HG03457 (cell line): Measurements from ENCODE around the gene DSCAM.

Experiments used
- ATAC-seq: cut with Tn5 transposase; IDR thresholded peaks from one replicate; pipeline ENCODE4 v1.9.1; 2021; ENCODE audit warnings: moderate number of reproducible peaks; ENCODE audit not compliant: unreplicated experiment

The DSCAM gene

DNA sequence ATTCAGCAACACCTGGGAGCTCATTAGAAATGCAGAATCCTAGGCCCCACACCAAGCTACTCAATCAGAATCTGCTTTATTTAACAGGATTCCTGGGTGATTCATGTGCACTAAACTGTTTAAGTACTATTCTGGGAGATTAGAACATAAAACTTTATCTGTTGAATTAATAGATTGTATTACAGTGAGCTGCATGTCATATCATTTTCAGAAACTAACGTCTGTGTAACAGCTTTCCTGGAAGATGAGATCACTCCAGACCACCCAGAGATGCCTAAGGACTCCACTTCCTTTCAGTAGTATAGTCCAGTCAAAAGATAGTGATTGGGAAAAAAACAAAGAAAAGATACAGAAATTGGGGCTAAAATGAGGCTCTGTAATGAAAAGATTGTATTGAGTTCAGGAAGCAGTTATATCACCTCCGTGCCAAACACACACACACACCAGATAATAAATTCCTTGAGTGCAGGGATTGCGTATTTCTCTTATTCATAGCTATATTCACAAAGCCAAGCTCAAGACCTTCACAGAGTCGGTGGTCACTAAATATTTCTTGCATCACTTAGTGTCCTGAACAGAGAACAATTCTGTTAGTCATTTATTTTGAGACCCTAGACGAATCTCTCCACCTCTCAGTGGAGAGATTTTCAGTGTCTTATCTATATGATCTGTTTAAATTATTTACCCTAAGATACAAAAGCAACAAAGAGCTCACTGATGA, 178.2 kb downstream of the DSCAM start:
- no peak for ATAC-seq

DNA sequence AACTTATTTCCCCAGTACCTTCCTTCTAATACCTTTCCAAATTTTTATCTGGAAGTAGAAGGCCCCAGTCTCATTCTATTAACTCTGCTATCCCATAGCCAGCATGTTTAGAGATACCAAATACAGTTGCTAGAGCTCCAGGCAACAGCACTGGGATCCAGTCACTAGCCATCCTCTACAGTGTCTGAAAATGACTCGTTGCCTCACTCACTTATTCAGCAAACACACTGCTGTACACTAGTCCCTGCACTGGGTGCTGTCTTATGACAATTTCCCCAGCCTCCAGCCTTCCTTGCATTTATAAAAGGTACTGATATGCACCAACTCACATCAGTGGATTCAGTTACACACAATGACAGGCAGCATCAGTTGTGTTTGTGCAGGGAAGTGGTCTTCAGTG, 179.0 kb downstream of the DSCAM start:
- ATAC-seq: no peak

DNA sequence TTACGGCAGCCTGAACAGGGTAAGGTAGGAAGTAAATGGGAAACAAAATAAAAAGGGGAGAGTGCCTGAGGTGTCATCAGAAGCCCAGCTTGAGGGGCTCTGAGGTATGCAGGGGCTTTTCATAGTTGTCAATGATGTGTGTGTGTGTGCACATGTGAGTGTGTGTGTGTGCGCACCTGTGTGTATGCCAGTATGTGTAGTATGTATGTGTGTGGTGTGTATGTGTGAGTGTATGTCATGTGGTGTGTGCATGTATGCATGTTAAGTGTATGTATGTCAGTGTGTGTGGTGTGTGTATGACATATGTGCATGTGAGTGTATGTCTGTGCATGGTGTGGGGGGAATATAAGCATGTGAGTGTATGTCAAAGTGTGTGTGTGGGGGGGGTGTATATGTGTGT, 184.1 kb downstream of the DSCAM start:
- ATAC-seq: no peak

GRCh38 chr21:40660461-40660860, 186.5 kb downstream of the DSCAM start:
- ATAC-seq: no peak

DNA sequence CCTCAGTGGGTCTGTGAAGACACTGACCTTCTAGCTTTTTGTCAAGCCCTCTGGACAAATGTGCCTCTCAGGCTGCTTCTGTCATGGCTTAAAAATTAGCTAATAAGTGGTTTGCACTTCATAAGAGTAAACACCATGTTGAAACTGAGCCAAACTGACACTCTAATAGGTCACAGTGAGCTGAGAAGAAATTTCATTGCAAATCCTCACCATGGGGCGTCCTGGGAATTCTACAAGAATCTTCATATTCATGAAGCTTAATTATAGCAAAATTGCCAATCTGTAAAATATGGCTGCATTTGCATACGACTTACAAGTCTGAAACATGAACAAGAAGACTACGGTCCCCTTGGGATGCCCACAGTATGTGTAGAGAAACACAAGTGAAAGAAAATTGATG, 188.6 kb downstream of the DSCAM start:
- ATAC-seq: no peak

DNA sequence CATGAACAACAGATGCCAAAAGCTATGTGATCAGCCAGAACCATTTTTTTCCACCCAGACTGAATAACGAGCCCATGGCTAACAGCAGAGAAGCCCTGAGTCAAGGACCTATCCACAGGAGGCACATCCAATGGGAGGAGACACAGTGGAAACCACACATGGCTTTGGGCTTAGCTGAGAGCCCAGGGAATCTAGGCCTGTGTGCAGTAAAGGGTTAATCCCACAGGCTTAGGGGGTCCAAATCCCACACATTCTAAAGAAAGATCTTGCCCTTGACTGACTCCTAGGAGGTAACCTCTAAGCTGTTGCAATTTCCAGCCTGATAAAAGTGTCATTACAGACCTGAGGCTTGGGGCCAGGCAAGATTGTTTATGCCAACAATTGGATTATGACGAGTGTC, 194.5 kb downstream of the DSCAM start:
- ATAC-seq: no peak

GRCh38 chr21:40647706-40648105, 199.3 kb downstream of the DSCAM start:
- ATAC-seq: no peak

DNA sequence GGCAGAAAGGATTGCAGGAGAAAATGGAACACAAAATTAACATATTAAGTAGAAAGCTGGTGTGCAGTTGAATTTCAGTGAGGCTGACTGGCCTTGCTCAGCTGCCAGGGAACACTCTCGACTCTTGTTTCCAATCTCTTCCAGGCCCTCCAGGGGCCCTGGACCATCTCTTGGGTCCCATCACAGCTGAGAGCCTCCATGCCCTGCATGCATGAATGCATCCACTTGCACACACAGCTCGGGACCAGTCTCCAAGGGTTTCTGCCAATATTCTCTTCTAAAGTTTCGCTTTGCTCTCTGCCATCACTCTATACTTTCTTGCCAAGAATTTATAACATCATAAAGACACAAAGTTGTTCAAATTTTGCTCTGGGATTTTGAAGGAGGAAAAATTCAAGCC, 200.3 kb downstream of the DSCAM start:
- no peak for ATAC-seq

- no peak for ATAC-seq
Observed at GRCh38 chr21:40641042-40641441, 205.9 kb downstream of the DSCAM start.

DNA sequence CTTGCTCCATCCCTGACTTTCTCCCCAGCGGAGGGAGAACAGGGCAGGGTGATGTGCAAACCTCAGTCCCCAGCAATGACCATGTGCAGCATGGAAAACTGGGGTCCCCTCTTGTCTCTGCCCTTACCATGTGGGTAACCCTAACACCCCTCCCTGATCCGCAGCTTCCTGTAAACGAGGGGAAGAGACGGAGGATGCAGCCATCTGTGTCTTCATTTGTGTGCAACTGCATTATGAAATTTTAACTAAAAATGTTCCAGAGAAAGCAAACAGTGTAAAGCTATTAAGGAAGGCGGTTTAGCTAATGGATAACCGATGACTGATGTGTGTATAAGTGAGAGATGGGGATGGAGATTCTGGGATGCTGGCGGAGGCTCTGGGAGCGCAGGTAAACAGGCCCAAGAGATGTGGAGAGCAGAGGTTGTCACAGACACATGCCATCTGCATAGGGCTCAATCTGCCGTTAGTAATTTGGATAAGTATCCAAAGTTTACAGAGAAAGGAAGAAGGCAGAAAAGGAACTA, 206.6 kb downstream of the DSCAM start:
- ATAC-seq: no peak

- ATAC-seq: no peak
Observed at GRCh38 chr21:40639616-40640194, 207.3 kb downstream of the DSCAM start.

DNA sequence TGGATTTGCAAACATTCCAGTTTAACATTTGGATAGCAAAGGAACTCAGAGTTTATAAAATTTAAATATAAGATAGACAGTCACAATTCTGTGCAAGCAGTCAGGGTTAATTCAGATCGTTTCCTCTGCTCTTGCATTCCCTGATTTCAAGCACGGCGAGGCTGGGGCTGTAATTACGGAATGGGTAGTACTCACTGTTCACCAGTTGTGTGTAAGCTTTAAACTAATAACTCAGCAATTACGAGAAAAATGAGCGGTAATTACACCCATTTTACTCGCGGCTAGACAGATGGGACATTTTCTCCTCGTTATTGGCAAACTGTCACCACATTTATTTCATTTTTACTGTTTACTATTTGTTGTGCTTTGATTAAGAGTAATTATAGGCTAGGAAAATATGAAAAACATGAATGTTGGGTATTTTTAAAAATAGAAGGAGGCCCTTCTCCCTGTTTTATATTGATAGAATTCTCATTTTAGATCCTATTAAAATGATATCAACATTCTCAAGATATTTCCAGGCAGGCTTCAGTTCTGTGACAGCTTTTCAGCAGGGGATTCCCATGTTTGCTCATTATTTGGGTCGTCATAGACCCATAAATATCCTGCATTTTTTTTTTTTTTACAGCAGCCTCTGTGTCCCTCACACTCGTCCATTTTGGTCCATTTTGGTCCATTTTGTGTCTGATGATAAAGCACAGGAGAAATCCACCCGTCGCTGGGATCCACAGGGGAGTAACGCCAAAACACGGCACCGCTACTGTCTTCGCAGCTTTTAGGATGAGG, 208.3 kb downstream of the DSCAM start:
- ATAC-seq: no peak

- ATAC-seq: no peak
Observed at GRCh38 chr21:40636026-40636425, 210.9 kb downstream of the DSCAM start.

DNA sequence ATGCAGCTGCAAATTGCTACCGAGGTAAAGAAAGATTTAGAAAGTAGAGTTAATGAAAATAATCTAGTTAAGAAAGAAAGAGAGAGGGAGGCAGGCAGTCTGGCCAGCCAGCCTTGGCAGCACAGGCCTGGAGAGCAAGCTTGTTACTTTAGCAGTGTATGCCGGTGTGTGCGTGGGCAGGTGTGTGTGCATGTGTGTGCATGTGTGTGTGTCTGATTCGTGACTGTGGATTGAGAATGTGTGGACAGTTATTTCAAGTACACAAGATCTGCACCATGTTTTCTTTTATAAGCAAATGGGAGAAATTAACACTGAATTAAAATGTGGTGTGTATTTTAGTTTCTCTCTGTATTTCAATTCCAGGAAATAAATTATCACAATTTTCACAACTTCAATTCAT, 211.6 kb downstream of the DSCAM start:
- ATAC-seq: no peak

DNA sequence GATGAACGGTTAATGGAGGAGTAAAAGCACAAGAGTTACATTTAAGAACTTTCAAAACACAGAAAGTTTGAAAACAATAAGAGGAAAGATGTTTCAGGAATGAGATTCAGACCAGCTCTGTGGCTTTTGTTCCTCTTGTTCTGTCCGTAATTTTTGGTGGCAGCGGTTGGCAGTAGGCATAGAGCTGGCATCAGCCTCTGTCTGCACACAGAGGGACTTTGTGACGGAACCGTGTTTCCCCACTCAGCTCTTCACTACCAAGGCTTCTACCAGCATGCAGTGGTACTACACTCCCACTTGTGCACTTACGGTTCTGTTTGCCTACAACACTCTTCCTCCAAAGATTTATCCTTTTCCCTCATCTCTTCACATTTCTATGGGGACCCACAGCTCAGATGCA, 212.8 kb downstream of the DSCAM start:
- no peak for ATAC-seq

DNA sequence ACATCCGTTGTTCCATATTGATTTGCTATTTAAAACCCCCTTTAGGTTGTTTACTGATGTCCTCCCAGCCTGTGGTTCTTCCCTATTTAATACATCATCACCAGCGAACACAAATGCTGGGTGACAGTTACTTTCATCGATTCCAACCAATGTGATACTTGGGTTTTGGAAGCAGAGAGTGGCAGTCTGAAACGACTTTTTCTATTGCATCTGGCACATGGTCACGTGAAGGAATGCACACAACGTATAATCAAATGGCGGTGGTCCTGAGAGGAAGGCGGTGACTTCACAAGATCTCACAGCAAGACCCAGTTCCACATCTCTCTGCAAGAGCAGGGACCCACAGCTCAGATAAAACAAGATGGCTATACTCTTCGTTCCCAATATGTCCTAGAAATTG, 213.9 kb downstream of the DSCAM start:
- ATAC-seq: no peak

DNA sequence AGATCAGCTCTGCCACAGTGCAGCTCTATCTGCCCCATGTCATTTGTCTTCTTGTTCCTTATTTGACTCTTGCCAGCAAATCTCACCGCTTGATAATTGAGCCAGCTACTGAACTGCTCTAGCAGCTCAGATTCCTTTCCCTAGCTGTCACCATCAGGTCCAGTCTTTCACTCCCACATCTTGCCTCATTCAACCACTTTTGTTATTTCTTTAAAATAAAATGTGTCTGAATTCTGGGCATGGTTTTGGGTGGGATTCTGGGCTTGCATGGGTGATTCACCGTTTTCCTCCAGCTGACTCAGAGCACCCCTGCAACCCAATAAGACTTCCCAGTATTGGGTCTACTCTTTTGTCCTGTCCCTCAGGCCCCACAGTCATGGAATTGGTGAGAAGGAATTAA, 215.7 kb downstream of the DSCAM start:
- no peak for ATAC-seq

DNA sequence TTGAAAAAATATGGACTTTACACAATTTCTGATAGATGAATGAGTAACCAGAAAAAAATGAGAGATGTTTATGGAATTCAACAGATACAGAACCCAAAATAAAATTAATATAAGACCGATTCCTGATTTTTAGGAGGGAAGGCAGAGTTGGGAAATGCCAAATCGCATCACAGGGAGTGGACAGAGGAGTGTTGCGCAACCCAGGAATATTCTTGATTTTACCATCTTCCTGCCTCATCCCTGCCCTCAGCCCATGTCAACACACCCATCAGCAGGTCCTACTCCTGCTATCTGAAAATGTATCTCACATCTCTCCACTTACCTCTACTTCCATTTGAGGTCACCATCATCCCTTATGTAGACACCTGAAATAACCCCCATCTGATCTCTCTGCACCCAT, 221.0 kb downstream of the DSCAM start:
- ATAC-seq: no peak

DNA sequence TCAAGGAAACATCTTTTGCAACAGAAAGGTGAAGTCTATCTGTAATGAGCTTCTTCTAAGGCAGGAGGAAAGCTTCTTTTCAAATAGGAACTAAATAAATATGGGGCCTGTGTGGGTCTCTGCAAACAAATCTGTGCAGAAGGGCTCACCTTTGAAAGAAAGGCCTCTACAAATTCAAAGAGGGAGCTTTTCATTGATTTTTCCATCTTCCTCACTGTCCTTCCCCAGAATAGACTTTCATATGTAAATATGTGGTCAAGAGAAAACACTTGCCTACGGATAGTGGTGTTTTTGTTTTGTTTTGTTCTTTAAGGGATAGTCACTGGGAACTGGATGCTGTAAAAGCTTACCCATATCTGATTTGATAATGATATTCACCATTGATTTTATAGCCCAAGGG, 223.4 kb downstream of the DSCAM start:
- no peak for ATAC-seq

DNA sequence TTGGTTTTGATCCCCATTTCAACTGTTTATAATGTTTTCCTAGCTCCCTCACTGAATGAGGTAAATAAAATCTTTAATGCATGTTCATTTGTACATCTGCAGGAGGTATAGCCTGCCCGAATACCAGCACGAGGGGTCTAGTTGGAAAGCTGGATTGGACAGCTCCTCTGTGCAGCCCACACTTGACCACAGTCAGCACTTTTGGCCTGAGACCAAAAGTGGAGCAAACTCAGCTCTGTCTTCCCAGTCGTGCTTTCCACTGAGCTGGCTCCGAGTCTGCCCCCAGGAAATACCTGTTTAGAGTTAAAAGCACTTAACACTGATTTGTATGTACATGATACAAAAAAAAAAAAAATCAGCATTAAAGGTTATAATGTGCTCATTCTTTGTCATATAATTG, 224.4 kb downstream of the DSCAM start:
- no peak for ATAC-seq

- no peak for ATAC-seq
Observed at GRCh38 chr21:40620386-40621145, 226.4 kb downstream of the DSCAM start.
